ENCODE measurements around the gene LRRC57. TPM values are rescaled to one million over a fixed set of nuclear protein-coding genes. Genes with fewer than 3 reads are reported as not detected.

Gene LRRC57
- total and polyA plus RNA-seq, 2 of the 8 experiments (the other 6 are each of a cell fraction or from before 2014, with no cell fraction given) = 5.0 to 12.7 TPM

GRCh38 chr15:42490671-42491538 lies 57.7 kb downstream of the LRRC57 start, which contains the start of gene ZNF106 (continued):
- TF ChIP-seq KDM1A (IDR thresholded peaks at IDR 0.05; ENCODE audit: borderline replicate concordance, low read length) (no peak), CEBPB (IDR thresholded peaks at IDR 0.05; ENCODE audit: low read depth, low read length) (no peak), TBP (IDR thresholded peaks at IDR 0.05; ENCODE audit: low read depth, low read length) (peak; percentile 72; the same call in 1 of the 2 replicates), GABPA (IDR thresholded peaks at IDR 0.05; ENCODE audit: borderline replicate concordance, insufficient read depth, low read length) (0 out of 2 replicates have a peak, but pooled peaks have one; percentile 12), SUZ12 (IDR thresholded peaks at IDR 0.05; ENCODE audit: low read length) (no peak), JUN (IDR thresholded peaks at IDR 0.05; ENCODE audit: low read depth, low read length) (no peak), BACH1 (IDR thresholded peaks at IDR 0.05; ENCODE audit: low read length) (no peak), KDM5A (IDR thresholded peaks at IDR 0.05; ENCODE audit: low read length) (peak; percentile 40; the same call in 1 of the 2 replicates), EGR1 (IDR thresholded peaks at IDR 0.05; ENCODE audit: borderline replicate concordance, low read depth, low read length) (peak; percentile 68; the same call in 1 of the 2 replicates), GTF2F1 (IDR thresholded peaks at IDR 0.05; ENCODE audit: borderline replicate concordance, low read depth, low read length) (no peak), TCF12 (IDR thresholded peaks at IDR 0.05; ENCODE audit: low read depth, low read length) (no peak), CBX8 (IDR thresholded peaks at IDR 0.05; ENCODE audit: borderline replicate concordance, low read depth, low read length) (no peak), TAF1 (IDR thresholded peaks at IDR 0.05; ENCODE audit: low read depth, low read length) (peak; percentile 95), SIX5 (IDR thresholded peaks at IDR 0.05; ENCODE audit: low read depth, low read length) (no peak), CTBP2 (IDR thresholded peaks at IDR 0.05; ENCODE audit: borderline replicate concordance, insufficient read depth, insufficient read length, low read length) (no peak), PHF8 (conservative IDR thresholded peaks at IDR 0.05; ENCODE audit: low read depth, low read length) (peak; percentile 79), NANOG (IDR thresholded peaks at IDR 0.05; ENCODE audit: insufficient read depth, low read depth, low read length, poor library complexity, severe bottlenecking) (no peak), BRCA1 (IDR thresholded peaks at IDR 0.05; ENCODE audit: low read depth, low read length) (no peak), ATF2 (IDR thresholded peaks at IDR 0.05; ENCODE audit: low read length) (peak; percentile 62; the same call in 1 of the 2 replicates)
